Gastrocnemius medialis (tissue), 4 donors: Measurements from ENCODE around the gene HIPK2. TPM values are rescaled to one million over a fixed set of nuclear protein-coding genes. Genes with fewer than 3 reads are reported as not detected.

ENCODE experiments used
- ATAC-seq, 2 donors: fragments of 150-250 bp; one replicate each; pipeline ENCODE4 v1.9.1; 2016
- DNase-seq, 2 donors: peaks; one replicate each; pipeline ENCODE4 v3.0.0-alpha.2; 2019
- H3K27ac ChIP-seq, 4 donors: fragments of 200-600 bp; sonication (generic); 1 replicate in 1 of 4; 2 replicates in 3 of 4; pipeline ENCODE4 v1.5.1; 2016 to 2018; ENCODE audit warnings: mild to moderate bottlenecking in 2 of 4, moderate library complexity in 1 of 4
- H3K27me3 ChIP-seq, 3 donors: fragments of 200-600 bp; sonication (generic) in 2 of 3; 1 replicate in 1 of 3; 2 replicates in 2 of 3; pipeline versions ENCODE4 v1.5.1 to v1.6.0; 2016 to 2019; ENCODE audit warnings: mild to moderate bottlenecking in 1 of 3, moderate library complexity in 1 of 3
- H3K36me3 ChIP-seq, 2 donors: fragments of 200-600 bp; sonication (generic) in 1 of 2; one replicate each; pipeline ENCODE4 v1.5.1; 2017 to 2018
- H3K4me1 ChIP-seq, 2 donors: fragments of 200-600 bp; sonication (generic) in 1 of 2; one replicate each; pipeline ENCODE4 v1.5.1; 2016 to 2017; ENCODE audit warnings: mild to moderate bottlenecking in 2 of 2
- H3K4me3 ChIP-seq, 4 donors: fragments of 200-600 bp; sonication (generic) in 3 of 4; 1 replicate in 1 of 4; 2 replicates in 3 of 4; pipeline ENCODE4 v1.5.1; 2016 to 2019; ENCODE audit warnings: mild to moderate bottlenecking in 2 of 4
- H3K9me3 ChIP-seq, 3 donors: fragments of 200-600 bp; sonication (generic) in 2 of 3; 1 replicate in 1 of 3; 2 replicates in 2 of 3; pipeline ENCODE4 v1.5.1; 2016 to 2019
- POLR2A ChIP-seq, 2 donors: fragments of 450-650 bp; IDR thresholded peaks; one replicate each; pipeline ENCODE4 v1.6.1; 2017; ENCODE audit warnings: antibody characterized with exemption in 2 of 2, mild to moderate bottlenecking in 2 of 2, moderate library complexity in 2 of 2
- in situ Hi-C, 4 donors: fragments of 200-750 bp; cut with MboI; loops; one replicate each; pipeline versions ENCODE4 v1.15.0 to v1.8.0; 2017; ENCODE audit warnings: low sequenced_read_pairs in 4 of 4
- intact Hi-C: fragments of 100-400 bp; cut with DNase I; formaldehyde crosslinking; loops from one replicate; pipeline ENCODE4 v1.15.1; 2023; ENCODE audit warnings: low total_unique reads
- total RNA-seq, 4 donors: library from RNA; depleted of rRNA; stranded (reverse); fragments of >200 nt; gene quantifications; one replicate each; pipeline versions ENCODE4 v1.1.0 to v1.2.3, GENCODE V29; 2016
- TF ChIP-seq, protein P1 (sequence below), 5 experiments: fragments of 450-650 bp in 3 of 5; fragments of 200-600 bp in 2 of 5; sonication (generic) in 2 of 5; IDR thresholded peaks in 4 of 5; conservative IDR thresholded peaks in 1 of 5; 1 replicate in 4 of 5; 2 replicates in 1 of 5; pipeline ENCODE4 v1.5.1; 2016 to 2019; ENCODE audit warnings: antibody characterized with exemption in 5 of 5, mild to moderate bottlenecking in 3 of 5, moderate library complexity in 3 of 5

The HIPK2 gene
- total RNA-seq, 4 donors from 2014 or later, result 30.5 to 77.4 (median 58.9) TPM

DNA sequence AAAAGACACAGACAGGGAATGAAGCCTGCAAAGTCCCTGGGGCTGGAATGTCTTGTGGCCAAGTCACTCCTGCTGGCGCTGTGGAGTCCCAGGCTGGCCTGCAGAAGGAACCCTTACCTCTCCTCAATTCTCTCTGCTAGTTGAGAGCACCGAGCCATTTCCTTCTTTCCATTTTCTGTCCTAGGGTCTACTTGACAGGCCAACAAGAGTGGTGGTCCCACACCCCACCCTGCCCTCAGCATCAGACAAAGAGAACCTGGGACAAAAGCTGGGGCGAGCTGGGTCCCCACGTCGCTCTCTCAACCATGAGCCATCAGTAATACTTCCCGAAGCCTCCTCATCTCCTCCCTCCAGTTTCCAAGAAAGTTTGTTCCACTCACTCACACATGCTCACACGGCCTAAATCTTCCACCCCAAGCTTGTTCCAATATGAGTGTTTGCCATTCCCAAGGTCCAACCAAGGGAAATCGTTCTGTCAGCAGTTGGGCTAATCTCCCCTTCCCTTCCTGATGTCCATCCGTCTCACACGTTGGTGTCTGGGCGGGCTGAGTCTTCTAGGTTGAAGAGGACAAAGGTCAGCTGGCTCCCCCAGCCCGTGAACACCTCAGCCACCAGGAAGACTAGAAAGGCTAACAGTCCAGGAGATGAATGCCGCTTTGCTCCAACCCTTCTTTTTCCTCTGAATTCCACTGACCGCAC, 210.0 kb downstream of the HIPK2 start:
- no peaks in the 10 kb centered on the region for H3K27me3 ChIP-seq
- TF ChIP-seq, protein P1, sequence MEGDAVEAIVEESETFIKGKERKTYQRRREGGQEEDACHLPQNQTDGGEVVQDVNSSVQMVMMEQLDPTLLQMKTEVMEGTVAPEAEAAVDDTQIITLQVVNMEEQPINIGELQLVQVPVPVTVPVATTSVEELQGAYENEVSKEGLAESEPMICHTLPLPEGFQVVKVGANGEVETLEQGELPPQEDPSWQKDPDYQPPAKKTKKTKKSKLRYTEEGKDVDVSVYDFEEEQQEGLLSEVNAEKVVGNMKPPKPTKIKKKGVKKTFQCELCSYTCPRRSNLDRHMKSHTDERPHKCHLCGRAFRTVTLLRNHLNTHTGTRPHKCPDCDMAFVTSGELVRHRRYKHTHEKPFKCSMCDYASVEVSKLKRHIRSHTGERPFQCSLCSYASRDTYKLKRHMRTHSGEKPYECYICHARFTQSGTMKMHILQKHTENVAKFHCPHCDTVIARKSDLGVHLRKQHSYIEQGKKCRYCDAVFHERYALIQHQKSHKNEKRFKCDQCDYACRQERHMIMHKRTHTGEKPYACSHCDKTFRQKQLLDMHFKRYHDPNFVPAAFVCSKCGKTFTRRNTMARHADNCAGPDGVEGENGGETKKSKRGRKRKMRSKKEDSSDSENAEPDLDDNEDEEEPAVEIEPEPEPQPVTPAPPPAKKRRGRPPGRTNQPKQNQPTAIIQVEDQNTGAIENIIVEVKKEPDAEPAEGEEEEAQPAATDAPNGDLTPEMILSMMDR (IDR thresholded peaks at IDR 0.05 in 4 of 5, conservative IDR thresholded peaks at IDR 0.05 in 1 of 5), result no peak
- no peak for TF ChIP-seq POLR2A (IDR thresholded peaks at IDR 0.05)
- intact Hi-C loops (no loop called here), in situ Hi-C loops (no loop called here)
- no peaks in the 10 kb centered on the region for H3K9me3 ChIP-seq
- ATAC-seq (no peak), DNase-seq (no peak)
- H3K4me1 ChIP-seq, result peaks cover 3 to 10% of the 10 kb centered on the region in 2 donors
- H3K4me3 ChIP-seq, result no peak overlapping the region
- no peak overlapping the region for H3K27ac ChIP-seq
- peaks cover 0 to under 1% of the 10 kb centered on the region in 2 donors for H3K36me3 ChIP-seq

DNA sequence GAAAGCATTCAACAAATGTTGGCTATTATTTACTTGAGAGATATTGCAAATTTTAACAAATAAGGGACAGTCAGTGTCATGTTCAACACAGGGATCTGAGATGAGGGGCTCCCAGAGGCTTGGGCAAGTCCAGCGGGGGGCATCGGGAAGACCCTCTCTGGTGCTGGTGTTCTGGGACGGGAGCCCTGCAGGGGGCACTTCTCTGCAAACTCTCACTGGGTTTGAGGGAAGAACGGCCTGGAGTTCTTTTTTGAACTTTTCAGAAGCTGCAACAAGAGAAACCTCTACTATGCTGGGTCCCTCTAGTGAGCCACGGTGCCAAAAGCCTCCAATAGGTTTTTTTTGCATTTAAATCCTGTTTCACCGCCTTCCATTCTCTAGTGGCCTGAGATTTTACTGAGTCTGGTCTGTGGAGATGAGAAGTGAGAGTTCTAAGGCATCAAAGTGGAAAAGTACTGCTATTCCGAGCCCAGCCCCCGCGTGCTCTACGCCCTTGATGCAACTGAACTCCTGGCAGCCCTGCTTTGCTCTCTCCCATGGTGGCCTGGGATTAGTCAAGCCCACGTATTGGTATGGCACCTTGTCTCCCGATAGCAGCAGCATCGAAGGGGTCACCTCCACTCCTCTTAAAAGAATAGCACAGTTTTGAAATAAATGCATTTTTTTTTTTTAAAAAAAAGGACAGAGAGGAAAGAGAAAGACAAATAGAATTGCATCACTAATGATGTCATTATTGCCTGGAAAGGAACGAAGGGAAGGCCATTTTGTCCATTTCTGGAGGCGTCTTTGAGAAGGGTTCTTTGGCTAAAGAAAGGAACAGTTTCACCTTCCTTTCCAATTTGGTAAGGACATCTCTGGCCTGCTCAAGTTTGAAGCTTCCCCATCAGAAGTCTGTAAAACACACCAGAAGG, 210.8 kb downstream of the HIPK2 start:
- Histone ChIP-seq H3K36me3 (no peaks in the 10 kb centered on the region), H3K27ac (no peak overlapping the region), H3K27me3 (no peaks in the 10 kb centered on the region), H3K4me1 (peaks cover 3 to 10% of the 10 kb centered on the region in 2 donors), H3K4me3 (no peak overlapping the region), H3K9me3 (no peaks in the 10 kb centered on the region)
- intact Hi-C loops (no loop called here), in situ Hi-C loops (no loop called here)
- DNase-seq, result no peak
- TF ChIP-seq, protein P1 (IDR thresholded peaks at IDR 0.05 in 4 of 5, conservative IDR thresholded peaks at IDR 0.05 in 1 of 5), result no peak
- no peak for TF ChIP-seq POLR2A (IDR thresholded peaks at IDR 0.05)
- ATAC-seq, result no peak

DNA sequence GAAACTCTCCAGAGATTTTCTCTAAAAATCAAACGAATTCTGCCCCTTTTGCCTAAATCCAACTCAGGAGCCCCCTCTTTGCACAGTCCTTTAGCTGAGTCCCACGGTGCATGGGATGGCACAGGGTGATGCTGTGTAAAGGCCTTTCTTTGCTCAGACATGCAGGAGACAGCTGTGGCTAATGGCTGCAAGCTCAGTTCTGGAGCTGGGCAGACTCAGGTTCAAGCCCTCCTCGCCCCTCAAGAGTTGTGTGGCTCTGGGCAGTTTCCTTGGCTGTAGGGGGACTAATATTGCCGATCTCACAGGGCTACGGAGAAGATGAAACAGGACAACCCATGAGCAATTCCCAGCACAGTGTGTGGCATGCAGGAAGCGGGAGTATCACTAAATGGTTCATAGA, 211.7 kb downstream of the HIPK2 start:
- Histone ChIP-seq H3K27ac (no peak overlapping the region), H3K36me3 (no peaks in the 10 kb centered on the region), H3K27me3 (no peaks in the 10 kb centered on the region), H3K4me1 (peaks cover 3 to 10% of the 10 kb centered on the region in 2 donors), H3K9me3 (no peaks in the 10 kb centered on the region), H3K4me3 (no peak overlapping the region)
- no peak for ATAC-seq
- DNase-seq, result no peak
- TF ChIP-seq POLR2A (IDR thresholded peaks at IDR 0.05), result no peak
- TF ChIP-seq, protein P1 (IDR thresholded peaks at IDR 0.05 in 4 of 5, conservative IDR thresholded peaks at IDR 0.05 in 1 of 5), result no peak
- in situ Hi-C loops (no loop called here), intact Hi-C loops (no loop called here)

DNA sequence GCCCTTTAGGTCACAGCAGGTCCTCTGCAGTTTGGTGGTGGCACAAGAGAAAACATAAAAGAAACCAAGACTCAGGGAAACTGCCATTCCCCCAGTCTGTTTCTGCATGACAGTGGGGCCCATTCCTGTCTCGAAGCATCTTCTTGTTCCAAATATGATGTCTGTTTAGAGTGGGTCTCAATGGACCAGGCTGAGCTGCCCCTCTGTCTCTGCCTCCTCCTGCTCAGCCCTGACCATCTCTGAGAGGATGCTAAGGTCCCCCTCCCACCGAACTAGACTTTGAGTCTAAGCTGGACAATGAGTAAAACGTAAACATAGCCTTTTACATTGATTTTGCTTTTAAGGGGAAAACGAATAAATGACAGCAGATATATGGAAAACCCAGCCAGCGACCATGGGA, 213.9 kb downstream of the HIPK2 start:
- no peaks in the 10 kb centered on the region for H3K36me3 ChIP-seq
- in situ Hi-C loops, result no loop called here
- TF ChIP-seq POLR2A (IDR thresholded peaks at IDR 0.05), result no peak
- TF ChIP-seq, protein P1 (IDR thresholded peaks at IDR 0.05 in 4 of 5, conservative IDR thresholded peaks at IDR 0.05 in 1 of 5), result no peak
- H3K4me1 ChIP-seq, result peaks cover 3 to 6% of the 10 kb centered on the region in 2 donors
- intact Hi-C loops, result no loop called here
- H3K27ac ChIP-seq, result no peak overlapping the region
- H3K4me3 ChIP-seq, result no peak overlapping the region
- ATAC-seq, result no peak
- no peak for DNase-seq
- no peaks in the 10 kb centered on the region for H3K9me3 ChIP-seq
- H3K27me3 ChIP-seq, result no peaks in the 10 kb centered on the region
